HG02885 (cell line): Measurements from ENCODE around the gene DDC.
A peak's percentile ranks its signal among the peaks of the same experiment; 100 is the strongest.

Source experiments
- ATAC-seq: cut with Tn5 transposase; IDR thresholded peaks from one replicate; pipeline ENCODE4 v1.9.1; 2021; ENCODE audit warnings: mild to moderate bottlenecking; ENCODE audit not compliant: unreplicated experiment, poor library complexity

Gene DDC

GRCh38 chr7:50426280-50427045 is 138.7 kb downstream of the DDC start:
- no peak for ATAC-seq

DNA sequence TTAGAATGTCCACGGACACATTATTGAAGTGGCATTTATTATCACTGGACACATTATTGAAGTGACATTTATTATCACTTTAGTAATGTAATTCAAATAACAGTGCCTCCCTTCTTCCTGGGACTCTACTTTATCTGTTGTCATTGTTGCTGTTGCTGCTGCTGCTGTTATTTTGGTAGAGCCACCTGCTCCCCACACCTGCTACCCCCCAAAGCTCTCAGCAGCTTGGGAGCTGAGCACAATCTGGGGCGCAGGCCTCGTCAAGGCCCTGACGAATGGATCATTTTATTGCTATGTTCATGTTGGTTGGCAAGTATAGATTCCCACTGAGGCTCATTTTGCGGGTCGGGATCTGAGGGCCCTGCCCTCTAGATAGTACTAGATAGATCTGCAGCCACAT is 139.9 kb downstream of the DDC start:
- ATAC-seq = no peak

DNA sequence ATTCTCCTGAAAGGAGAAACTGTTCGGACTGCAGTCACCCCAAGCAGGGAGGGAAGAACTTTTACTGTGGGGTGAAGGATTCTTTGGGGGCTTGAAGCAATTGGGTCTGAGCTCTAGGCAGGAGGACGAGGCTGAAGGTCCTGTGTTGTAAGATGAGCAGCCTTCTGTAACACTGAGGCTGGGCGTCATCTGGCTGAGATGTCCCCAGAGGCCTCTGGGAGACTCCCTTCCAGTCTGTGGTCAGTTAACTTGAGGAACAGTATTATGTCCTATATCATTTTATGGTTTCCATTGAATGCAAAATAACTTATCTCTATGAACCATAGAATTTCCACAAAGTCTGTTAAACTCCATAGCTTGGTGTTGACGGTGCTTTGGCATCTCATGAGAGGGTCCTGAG is 141.3 kb downstream of the DDC start:
- ATAC-seq = no peak

GRCh38 chr7:50422858-50423257 is 142.3 kb downstream of the DDC start:
- no peak for ATAC-seq

- no peak for ATAC-seq
Measured at GRCh38 chr7:50421043-50421442, 144.2 kb downstream of the DDC start.

GRCh38 chr7:50418526-50419290 is 146.5 kb downstream of the DDC start:
- no peak for ATAC-seq

GRCh38 chr7:50418086-50418515 is 147.1 kb downstream of the DDC start:
- peak; percentile 87 for ATAC-seq

DNA sequence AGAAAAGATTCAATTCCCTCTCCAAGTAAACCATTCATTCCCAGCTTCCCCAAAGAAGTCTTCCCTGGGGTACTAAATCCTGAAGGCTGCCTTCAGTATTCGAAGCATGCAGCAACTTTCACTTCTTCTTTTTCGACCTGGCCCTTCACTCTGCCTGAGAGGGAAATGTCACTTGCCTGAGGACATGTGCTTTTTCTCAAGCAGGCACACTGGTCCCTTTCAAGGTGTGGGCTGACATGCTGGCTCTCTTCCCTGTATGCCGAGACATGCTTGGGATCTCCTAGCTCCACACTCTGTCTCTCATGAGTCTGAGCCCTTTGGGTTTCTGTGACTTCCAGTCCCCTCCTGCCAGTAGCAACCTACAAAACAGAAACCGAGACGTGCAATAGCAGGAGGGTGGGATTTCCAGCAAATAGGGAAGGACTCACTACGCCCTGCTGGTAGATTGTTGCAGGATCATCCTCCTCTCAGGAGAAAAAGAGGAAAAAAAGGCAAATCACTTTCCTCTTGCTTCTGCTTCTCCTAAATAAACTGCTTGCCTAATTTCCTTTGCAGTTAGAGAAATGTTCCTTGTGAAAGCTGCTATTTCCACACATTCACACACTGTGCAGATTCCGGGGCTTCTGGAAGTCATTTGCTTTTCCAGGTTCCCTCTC is 148.6 kb downstream of the DDC start:
- ATAC-seq = peak; percentile 79

DNA sequence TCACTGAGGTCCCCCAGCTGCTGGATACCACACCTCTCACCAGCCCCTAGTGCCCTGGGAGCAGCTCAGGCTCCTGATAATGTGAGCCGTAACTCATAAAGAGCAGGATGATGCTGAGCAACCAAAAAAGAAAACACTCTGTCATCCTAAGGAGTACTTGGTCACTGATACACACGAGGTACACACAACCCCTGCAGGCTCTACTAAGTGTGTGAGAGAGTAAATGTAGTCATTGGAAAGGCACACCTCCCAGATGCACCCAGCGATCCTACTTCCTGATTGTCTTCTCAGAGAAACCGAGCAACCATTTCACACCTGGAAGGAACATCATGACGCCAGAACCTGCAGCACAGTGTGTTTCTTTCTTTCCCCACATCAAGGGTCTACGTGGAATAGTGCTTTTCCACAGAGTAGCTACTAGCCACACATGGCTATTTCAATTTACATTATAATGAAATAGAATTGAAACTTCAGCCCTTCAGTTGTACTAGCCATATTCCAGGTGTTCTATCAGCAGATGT is 149.3 kb downstream of the DDC start:
- ATAC-seq = no peak

DNA sequence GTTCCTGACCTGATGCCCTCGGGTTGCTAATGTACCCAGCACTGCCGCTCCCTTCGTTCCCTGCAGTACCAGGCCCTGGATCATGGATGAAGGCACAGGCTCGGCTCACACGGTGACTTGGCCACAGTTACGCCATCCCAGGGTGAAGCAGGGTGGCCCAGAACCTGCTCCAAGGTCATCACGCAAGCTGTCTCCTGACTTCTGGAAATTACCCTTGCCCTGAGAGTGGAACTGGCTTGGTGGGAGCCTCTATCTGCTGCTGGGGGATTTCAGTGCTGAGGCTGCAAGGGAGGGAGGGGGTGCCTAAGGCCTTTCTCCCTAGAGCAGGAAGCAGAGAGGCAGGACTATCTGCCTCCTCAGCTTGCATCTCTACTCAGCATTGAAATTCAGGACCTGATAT is 151.6 kb downstream of the DDC start:
- ATAC-seq = no peak

GRCh38 chr7:50412973-50413372 is 152.2 kb downstream of the DDC start:
- peak; percentile 24 for ATAC-seq

DNA sequence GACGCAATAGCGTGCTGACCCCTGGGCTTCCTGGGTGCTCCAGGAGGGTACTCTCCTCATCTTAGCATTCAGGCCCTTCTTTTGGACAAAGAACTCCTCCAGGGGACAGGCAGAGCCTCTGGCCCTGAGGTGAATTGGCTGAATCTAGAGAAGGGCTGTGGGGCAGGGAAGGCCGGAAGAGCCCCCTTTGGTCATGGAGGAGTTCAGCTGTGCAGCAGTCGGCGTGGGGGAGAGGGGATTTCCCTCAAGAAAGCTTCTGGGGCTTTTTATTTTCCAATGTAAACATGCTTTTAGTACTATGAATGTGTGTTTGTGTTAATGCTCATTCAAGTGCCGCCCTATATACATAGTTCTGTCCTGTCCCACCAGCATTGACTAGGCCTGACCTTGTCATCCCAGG is 153.9 kb downstream of the DDC start:
- ATAC-seq = peak; percentile 40

- peak; percentile 50 for ATAC-seq
Measured at GRCh38 chr7:50409856-50410745, 155.1 kb downstream of the DDC start.
